SH-SY5Y (cell line): ENCODE measurements around the gene KLF17.

Experiments used
- GATA2 ChIP-seq: IDR thresholded peaks from 2 replicates; pipeline ENCODE4 v1.6.1; 2011; ENCODE audit warnings: mild to moderate bottlenecking, low read depth, low read length
- GATA3 ChIP-seq: IDR thresholded peaks from 2 replicates; pipeline ENCODE4 v1.6.1; 2011; ENCODE audit warnings: low read depth, mild to moderate bottlenecking, low read length, moderate library complexity

The KLF17 gene

GRCh38 chr1:44157903-44158302 is 39.3 kb downstream of the KLF17 start:
- TF ChIP-seq GATA2 (no peak), GATA3 (no peak)

DNA sequence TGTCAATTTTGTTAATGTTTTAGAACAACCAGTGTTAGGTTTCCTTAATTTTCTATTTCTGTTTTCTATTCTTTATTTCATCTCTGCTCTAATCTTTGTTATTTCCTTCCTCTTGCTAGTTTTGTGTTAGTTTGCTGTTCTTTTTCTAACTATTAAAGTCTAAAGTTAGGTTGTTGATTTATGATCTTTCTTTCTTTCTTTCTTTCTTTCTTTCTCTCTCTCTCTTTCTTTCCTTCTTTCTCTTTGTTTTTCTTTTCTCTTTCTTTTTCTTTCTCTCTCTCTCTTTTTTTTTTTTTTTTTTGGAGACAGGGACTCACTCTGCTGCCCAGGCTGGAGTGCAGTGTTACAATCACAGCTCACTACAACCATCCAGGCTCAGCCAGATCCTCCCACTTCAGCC is 40.2 kb downstream of the KLF17 start:
- TF ChIP-seq GATA2 = no peak
- TF ChIP-seq GATA3 = no peak

GRCh38 chr1:44161546-44161945 is 42.9 kb downstream of the KLF17 start:
- TF ChIP-seq GATA3 (no peak), GATA2 (no peak)

DNA sequence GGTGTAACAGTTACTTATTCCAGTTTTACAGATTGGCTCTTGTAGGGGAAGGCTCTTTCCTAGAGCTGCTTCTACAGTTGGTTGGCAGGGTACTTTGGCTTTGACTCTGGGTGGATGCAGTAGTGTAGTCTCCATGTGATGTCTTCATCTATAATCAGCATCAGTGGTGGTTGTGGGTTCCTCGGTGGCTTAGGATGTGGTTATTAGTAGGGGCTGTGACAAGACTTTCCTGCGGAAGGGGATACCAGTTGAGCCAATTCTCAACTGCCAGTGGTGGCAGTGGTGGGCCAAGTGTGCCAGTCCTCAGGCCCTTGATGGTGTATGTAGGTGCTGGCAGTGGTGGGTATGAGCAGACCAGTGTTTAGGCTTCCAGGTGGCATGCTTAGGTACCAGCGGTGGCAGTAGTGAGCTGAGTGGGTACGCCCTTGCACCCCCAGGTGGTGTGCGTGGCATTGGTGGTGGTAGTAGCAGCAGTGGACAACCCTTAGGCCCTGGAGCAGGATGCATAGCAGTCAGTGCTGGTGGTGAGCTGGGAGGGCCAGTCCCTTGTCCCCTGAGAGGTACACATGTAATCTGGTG is 50.0 kb downstream of the KLF17 start:
- no peak for TF ChIP-seq GATA3
- TF ChIP-seq GATA2 = no peak

- TF ChIP-seq GATA2 (no peak), GATA3 (no peak)
Observed at GRCh38 chr1:44170281-44170823, 51.7 kb downstream of the KLF17 start.

DNA sequence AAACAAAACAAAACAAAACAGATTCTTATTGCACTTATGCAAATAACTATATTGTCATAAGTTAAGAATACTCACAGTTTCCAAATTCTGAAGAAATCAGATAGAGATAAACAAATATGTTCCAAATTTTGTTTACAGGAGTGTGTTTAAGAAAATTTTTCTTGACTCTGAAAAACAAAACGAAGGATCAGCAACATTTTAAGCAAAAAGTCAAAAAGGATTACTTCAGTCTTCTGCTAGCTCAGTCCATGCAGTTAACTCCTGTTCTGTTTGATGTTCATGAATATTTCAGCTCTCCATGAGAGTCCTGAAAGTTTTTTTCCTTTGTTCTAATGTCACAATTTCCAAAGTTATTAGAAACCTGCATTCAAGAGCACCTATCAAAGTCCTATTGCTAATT is 56.0 kb downstream of the KLF17 start:
- no peak for TF ChIP-seq GATA2
- no peak for TF ChIP-seq GATA3
